Glutamatergic neuron (in vitro differentiated cells): Measurements from ENCODE around the gene CACFD1. TPM values are rescaled to one million over a fixed set of nuclear protein-coding genes. Genes with fewer than 3 reads are reported as not detected.
A peak's percentile ranks its signal among the peaks of the same experiment; 100 is the strongest.

Experiments
- DNase-seq: peaks from one replicate; pipeline ENCODE4 v3.0.0; 2022
- H3K27ac Mint-ChIP-seq: one replicate; pipeline ENCODE4 v1.8.0; 2020; ENCODE audit warnings: mild to moderate bottlenecking, mixed read lengths, inconsistent platforms; ENCODE audit not compliant: unreplicated experiment
- H3K27me3 Mint-ChIP-seq: one replicate; pipeline ENCODE4 v1.8.0; 2020; ENCODE audit warnings: mild to moderate bottlenecking, moderate library complexity, mixed read lengths, inconsistent platforms; ENCODE audit not compliant: unreplicated experiment
- H3K36me3 Mint-ChIP-seq: one replicate; pipeline ENCODE4 v1.8.0; 2020; ENCODE audit warnings: mild to moderate bottlenecking, mixed read lengths, inconsistent platforms; ENCODE audit not compliant: unreplicated experiment
- H3K4me1 Mint-ChIP-seq: one replicate; pipeline ENCODE4 v1.8.0; 2020; ENCODE audit warnings: mild to moderate bottlenecking, low read depth, mixed read lengths, inconsistent platforms; ENCODE audit not compliant: unreplicated experiment
- H3K4me3 Mint-ChIP-seq: one replicate; pipeline ENCODE4 v1.8.0; 2020; ENCODE audit warnings: mild to moderate bottlenecking, mixed read lengths, inconsistent platforms; ENCODE audit not compliant: unreplicated experiment
- H3K9me3 Mint-ChIP-seq: one replicate; pipeline ENCODE4 v1.8.0; 2020; ENCODE audit warnings: mild to moderate bottlenecking, moderate library complexity, mixed read lengths, inconsistent platforms; ENCODE audit not compliant: unreplicated experiment
- total RNA-seq: library from RNA; stranded (reverse); fragmentation: NEBNext Ultra II Directional; extraction: Animal tissue kit (Norgen Biotek cat#: 25700); gene quantifications from one replicate; pipeline ENCODE4 v1.2.1, GENCODE V29; 2021; ENCODE audit not compliant: unreplicated experiment
- TF ChIP-seq, protein P1 (sequence below): fragments of 200-600 bp; sonication (generic); IDR thresholded peaks from one replicate; pipeline ENCODE4 v1.5.0; 2021; ENCODE audit not compliant: partially characterized antibody, unreplicated experiment

CACFD1 gene
- total RNA-seq, 1 donor from 2014 or later, result 45.4 TPM

DNA sequence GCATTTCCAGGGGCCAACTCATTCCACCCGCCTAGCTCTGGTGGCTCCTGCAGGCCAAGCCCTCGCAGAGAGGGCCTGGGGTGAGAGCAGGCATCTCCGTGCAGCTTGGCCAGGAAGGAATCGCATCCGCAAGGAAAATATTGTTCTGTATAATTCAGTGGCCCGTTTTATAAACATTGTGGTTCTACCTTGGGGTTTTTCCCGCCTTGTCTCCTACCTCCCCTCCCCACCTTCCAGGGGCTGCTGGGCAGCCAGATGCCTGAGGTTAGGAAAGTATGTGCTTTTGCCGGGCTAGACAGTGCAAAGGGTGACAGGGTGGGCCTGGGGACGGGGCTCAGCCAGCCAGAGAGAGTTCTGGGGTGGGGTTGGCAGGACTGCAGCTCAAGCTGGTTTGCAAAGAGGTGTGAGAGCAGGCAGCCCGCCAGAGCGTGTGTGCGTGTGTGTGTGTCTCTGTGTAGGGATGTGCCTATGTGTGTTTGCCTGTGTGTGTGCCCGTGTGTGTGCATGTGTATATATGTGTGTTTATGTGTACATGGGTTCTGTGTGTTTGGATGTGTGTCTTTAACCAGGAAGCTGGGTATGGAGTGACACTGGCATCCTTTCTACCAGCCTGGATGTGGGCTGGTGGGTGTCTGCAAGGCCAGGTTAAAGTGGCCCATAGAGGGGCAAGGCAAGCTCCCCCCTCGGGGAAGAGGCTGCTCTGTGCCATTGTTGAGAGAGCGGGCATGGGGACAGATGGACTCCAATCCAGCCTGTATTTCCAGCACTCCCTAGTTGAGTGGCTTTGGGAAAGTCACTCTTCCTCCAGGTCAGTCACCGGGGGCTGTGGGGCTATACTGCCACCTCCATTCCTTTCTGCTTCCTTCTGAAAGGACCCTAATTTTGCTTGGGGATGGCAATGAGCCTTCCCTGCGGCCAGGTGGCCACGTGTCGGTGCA is 29.7 kb downstream of the CACFD1 start:
- no peak for DNase-seq
- Mint-ChIP-seq H3K4me1 (peaks cover 6% of the 10 kb centered on the region), H3K36me3 (no peaks in the 10 kb centered on the region), H3K4me3 (no peak overlapping the region), H3K9me3 (peaks cover 1% of the 10 kb centered on the region), H3K27me3 (peaks cover 5% of the 10 kb centered on the region), H3K27ac (no peak overlapping the region)
- TF ChIP-seq, protein P1, sequence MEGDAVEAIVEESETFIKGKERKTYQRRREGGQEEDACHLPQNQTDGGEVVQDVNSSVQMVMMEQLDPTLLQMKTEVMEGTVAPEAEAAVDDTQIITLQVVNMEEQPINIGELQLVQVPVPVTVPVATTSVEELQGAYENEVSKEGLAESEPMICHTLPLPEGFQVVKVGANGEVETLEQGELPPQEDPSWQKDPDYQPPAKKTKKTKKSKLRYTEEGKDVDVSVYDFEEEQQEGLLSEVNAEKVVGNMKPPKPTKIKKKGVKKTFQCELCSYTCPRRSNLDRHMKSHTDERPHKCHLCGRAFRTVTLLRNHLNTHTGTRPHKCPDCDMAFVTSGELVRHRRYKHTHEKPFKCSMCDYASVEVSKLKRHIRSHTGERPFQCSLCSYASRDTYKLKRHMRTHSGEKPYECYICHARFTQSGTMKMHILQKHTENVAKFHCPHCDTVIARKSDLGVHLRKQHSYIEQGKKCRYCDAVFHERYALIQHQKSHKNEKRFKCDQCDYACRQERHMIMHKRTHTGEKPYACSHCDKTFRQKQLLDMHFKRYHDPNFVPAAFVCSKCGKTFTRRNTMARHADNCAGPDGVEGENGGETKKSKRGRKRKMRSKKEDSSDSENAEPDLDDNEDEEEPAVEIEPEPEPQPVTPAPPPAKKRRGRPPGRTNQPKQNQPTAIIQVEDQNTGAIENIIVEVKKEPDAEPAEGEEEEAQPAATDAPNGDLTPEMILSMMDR, result no peak

DNA sequence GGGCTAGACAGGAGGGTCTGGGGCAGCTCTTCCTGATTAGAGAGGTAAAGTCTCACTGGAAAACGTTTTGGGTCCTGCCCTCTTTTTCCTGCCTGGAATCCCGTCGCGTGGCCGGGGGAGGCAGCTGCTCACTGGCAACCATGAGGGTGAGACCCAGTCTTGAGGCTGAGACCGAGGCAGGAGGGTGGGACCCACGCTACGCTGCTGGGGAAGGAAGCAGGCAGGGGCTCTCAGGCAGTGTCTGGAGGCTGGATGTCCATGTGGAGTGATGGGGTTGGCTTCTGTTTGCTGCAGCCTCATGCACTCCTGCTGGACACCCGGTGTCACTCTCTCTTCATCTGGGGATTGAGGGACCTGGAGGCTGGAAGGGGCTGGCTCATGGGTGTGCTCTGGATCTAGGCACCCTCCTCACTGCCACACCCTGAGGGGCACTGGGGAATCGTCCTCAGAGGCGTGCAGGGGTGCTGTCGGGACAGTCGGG is 30.5 kb downstream of the CACFD1 start:
- no peaks in the 10 kb centered on the region for H3K36me3 Mint-ChIP-seq
- H3K27ac Mint-ChIP-seq, result no peak overlapping the region
- no peak for DNase-seq
- peaks cover 1% of the 10 kb centered on the region for H3K9me3 Mint-ChIP-seq
- TF ChIP-seq, protein P1, result no peak
- H3K27me3 Mint-ChIP-seq, result peaks cover 5% of the 10 kb centered on the region
- H3K4me3 Mint-ChIP-seq, result no peak overlapping the region
- peaks cover 5% of the 10 kb centered on the region for H3K4me1 Mint-ChIP-seq

DNA sequence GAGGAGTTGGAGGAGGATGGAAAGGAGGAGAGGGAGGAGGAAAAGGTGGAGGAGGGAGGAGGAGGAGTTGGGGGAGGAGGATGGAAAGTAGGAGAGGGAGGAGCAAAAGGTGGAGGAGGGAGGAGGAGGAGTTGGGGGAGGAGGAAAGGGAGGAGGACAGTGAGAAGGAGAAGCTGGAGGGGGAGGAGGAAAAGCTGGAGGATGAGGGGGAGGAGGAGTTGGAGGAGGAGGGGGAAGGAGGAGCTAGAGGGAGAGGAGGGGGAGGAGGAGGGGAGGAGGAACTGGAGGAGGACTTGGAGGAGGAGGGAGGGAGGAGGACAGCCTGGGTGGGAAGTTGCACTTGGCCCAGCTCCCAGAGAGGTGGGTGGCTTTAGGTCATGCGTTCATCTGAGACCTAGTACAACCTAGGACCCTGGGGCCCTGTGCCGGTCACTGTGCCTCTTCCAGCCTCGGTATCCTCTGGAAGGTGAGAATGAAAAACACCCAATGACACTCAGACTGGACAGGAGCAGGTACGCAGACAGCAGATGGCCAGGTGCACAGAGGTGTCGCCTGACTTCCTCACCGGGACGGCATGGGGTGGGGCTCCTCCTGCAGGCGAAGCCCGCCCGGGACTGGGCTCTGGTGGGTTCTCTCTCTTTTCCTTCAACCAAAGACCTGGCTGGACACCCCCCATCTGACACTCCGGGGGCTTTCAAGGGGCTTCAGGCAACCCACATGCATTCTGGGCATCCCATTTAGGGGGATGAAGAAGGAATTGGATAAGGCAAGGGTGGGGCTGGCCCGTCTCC is 31.3 kb downstream of the CACFD1 start:
- no peak overlapping the region for H3K27ac Mint-ChIP-seq
- no peaks in the 10 kb centered on the region for H3K36me3 Mint-ChIP-seq
- H3K27me3 Mint-ChIP-seq, result peaks cover 5% of the 10 kb centered on the region
- peaks cover 1% of the 10 kb centered on the region for H3K9me3 Mint-ChIP-seq
- no peak overlapping the region for H3K4me3 Mint-ChIP-seq
- peaks cover 5% of the 10 kb centered on the region for H3K4me1 Mint-ChIP-seq
- TF ChIP-seq, protein P1, result no peak
- peak; percentile 10 for DNase-seq

DNA sequence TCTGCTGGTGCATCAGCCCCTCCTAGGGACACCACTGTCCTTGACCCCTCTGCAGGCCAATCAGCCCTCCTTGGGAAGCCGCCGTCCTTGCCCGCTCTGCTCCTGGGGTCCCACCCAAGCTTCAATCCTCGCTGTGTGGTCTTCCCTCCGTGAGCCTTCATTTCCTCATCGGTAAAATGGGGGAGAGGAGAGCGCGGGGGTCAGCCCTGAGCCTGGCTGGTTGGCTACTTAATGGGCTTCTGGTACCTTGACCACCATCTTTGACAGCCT is 31.8 kb downstream of the CACFD1 start:
- H3K36me3 Mint-ChIP-seq, result no peaks in the 10 kb centered on the region
- no peak overlapping the region for H3K4me3 Mint-ChIP-seq
- DNase-seq, result no peak
- no peak overlapping the region for H3K27ac Mint-ChIP-seq
- H3K9me3 Mint-ChIP-seq, result peaks cover 1% of the 10 kb centered on the region
- H3K27me3 Mint-ChIP-seq, result peaks cover 4% of the 10 kb centered on the region
- TF ChIP-seq, protein P1, result no peak
- H3K4me1 Mint-ChIP-seq, result peaks cover 8% of the 10 kb centered on the region
